ENCODE results near the gene RAD50.
"Not testable (repeated sequence)": the region's sequence is repeated elsewhere in the genome, so short reads cannot be mapped to it uniquely, and the experiment has no call there.

RAD50 gene

GRCh38 chr5:132556153-132556762 lies 519 bp upstream of the RAD50 start:
- TF ChIP-seq CTCF (IDR thresholded peaks at IDR 0.05; ENCODE audit: unreplicated experiment in 3 of 3) = no peak
- peak overlapping the region; percentile 90 to 99 (median 98) for H3K27ac Mint-ChIP-seq
- H3K4me1 Mint-ChIP-seq = peaks cover 21% of the 10 kb centered on the region
- peaks cover 4% of the 10 kb centered on the region for H3K27me3 Mint-ChIP-seq (ENCODE audit: low read depth)
- no peaks in the 10 kb centered on the region for H3K36me3 Mint-ChIP-seq (ENCODE audit: low read depth)
- no peaks in the 10 kb centered on the region for H3K9me3 Mint-ChIP-seq
- peak overlapping the region; percentile 92 to 99 (median 98) for H3K4me3 Mint-ChIP-seq

GRCh38 chr5:132557478-132558172 lies 848 bp downstream of the RAD50 start:
- H3K4me3 Mint-ChIP-seq = peak overlapping the region; percentile 92 to 99 (median 98)

GRCh38 chr5:132559383-132560060 lies 2.7 kb downstream of the RAD50 start:
- Mint-ChIP-seq H3K4me1 (peaks cover 21% of the 10 kb centered on the region), H3K27ac (no peak overlapping the region), H3K9me3 (no peaks in the 10 kb centered on the region), H3K27me3 (ENCODE audit: low read depth) (no peaks in the 10 kb centered on the region), H3K36me3 (ENCODE audit: low read depth) (no peaks in the 10 kb centered on the region), H3K4me3 (peak overlapping the region; percentile 21 to 71 (median 58))
- TF ChIP-seq CTCF (IDR thresholded peaks at IDR 0.05; ENCODE audit: unreplicated experiment in 3 of 3) = no peak

More at GRCh38 chr5:132557478-132558172, 848 bp downstream of the RAD50 start:
- no peaks in the 10 kb centered on the region for H3K36me3 Mint-ChIP-seq (ENCODE audit: low read depth)
- H3K9me3 Mint-ChIP-seq = no peaks in the 10 kb centered on the region
- peaks cover 21% of the 10 kb centered on the region for H3K4me1 Mint-ChIP-seq
- H3K27me3 Mint-ChIP-seq (ENCODE audit: low read depth) = peaks cover 4% of the 10 kb centered on the region
- peak overlapping the region; percentile 90 to 99 (median 98) for H3K27ac Mint-ChIP-seq
- no peak for TF ChIP-seq CTCF (IDR thresholded peaks at IDR 0.05; ENCODE audit: unreplicated experiment in 3 of 3)

GRCh38 chr5:132561601-132562000 lies 4.8 kb downstream of the RAD50 start:
- Mint-ChIP-seq H3K9me3 (peaks cover 8% of the 10 kb centered on the region), H3K36me3 (ENCODE audit: low read depth) (peaks cover 6% of the 10 kb centered on the region), H3K27me3 (ENCODE audit: low read depth) (no peaks in the 10 kb centered on the region), H3K4me1 (peaks cover 15% of the 10 kb centered on the region), H3K4me3 (no peak overlapping the region), H3K27ac (no peak overlapping the region)
- no peak for TF ChIP-seq CTCF (IDR thresholded peaks at IDR 0.05; ENCODE audit: unreplicated experiment in 3 of 3)

GRCh38 chr5:132564555-132564954 lies 7.8 kb downstream of the RAD50 start:
- H3K36me3 Mint-ChIP-seq (ENCODE audit: low read depth) = peaks cover 30% of the 10 kb centered on the region
- H3K4me3 Mint-ChIP-seq; H3K27ac Mint-ChIP-seq; H3K27me3 Mint-ChIP-seq (ENCODE audit: low read depth); H3K4me1 Mint-ChIP-seq; H3K9me3 Mint-ChIP-seq: not testable (repeated sequence)

- Mint-ChIP-seq H3K36me3 (ENCODE audit: low read depth) (peaks cover 44% of the 10 kb centered on the region), H3K9me3 (peaks cover 8% of the 10 kb centered on the region), H3K4me1 (no peaks in the 10 kb centered on the region), H3K27me3 (ENCODE audit: low read depth) (no peaks in the 10 kb centered on the region), H3K27ac (no peak overlapping the region), H3K4me3 (no peak overlapping the region)
- TF ChIP-seq CTCF (IDR thresholded peaks at IDR 0.05; ENCODE audit: unreplicated experiment in 3 of 3) = no peak
Measured at GRCh38 chr5:132566657-132567056, 9.9 kb downstream of the RAD50 start.
